LNCaP clone FGC (cell line): ENCODE measurements around the gene NUBPL.
"Not testable (repeated sequence)": the region's sequence is repeated elsewhere in the genome, so short reads cannot be mapped to it uniquely, and the experiment has no call there.

Experiments
- DNase-seq: peaks from one replicate; pipeline ENCODE4 v3.0.0-alpha.2; 2011; ENCODE audit warnings: low read depth
- H3K4me3 ChIP-seq: 2 replicates; pipeline ENCODE4 v1.5.1; 2011; ENCODE audit warnings: mild to moderate bottlenecking, low read depth, low read length, control low read depth
- TF ChIP-seq, protein P1 (sequence below): IDR thresholded peaks from 2 replicates; pipeline ENCODE4 v1.5.1; 2012; ENCODE audit warnings: mild to moderate bottlenecking; ENCODE audit not compliant: control insufficient read depth, insufficient read depth; ENCODE audit errors: extremely low read depth

Gene NUBPL

DNA sequence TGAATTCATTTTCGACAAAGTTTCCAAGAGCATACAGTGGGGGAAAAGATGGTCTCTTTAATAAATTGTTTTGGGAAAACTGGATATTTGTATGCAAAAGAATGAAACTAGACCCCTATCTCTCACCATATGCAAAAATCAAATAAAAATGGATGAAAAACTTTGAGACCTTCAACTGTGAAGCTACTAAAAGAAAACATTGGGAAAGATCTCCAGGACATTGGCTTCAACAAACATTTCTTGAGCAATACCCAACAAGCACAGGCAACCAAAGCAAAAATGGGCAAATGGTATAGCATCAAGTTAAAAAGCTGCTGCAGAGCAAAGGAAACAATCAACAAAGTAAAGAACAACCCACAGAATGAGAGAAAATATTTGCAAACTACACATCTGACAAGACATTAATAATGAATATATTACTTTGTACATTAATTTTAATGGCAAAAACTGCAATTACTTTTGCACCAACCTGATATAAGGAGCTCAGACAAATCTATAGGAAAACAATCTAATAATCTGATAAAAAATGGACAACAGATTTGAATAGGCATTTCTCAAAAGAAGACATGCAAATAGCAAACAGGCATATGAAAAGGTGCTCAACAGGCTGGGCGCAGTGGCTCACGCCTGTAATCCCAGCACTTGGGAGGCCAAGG is 50.7 kb downstream of the NUBPL start:
- H3K4me3 ChIP-seq, result no peak overlapping the region
- no peak for DNase-seq
- TF ChIP-seq, protein P1, sequence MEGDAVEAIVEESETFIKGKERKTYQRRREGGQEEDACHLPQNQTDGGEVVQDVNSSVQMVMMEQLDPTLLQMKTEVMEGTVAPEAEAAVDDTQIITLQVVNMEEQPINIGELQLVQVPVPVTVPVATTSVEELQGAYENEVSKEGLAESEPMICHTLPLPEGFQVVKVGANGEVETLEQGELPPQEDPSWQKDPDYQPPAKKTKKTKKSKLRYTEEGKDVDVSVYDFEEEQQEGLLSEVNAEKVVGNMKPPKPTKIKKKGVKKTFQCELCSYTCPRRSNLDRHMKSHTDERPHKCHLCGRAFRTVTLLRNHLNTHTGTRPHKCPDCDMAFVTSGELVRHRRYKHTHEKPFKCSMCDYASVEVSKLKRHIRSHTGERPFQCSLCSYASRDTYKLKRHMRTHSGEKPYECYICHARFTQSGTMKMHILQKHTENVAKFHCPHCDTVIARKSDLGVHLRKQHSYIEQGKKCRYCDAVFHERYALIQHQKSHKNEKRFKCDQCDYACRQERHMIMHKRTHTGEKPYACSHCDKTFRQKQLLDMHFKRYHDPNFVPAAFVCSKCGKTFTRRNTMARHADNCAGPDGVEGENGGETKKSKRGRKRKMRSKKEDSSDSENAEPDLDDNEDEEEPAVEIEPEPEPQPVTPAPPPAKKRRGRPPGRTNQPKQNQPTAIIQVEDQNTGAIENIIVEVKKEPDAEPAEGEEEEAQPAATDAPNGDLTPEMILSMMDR, result no peak

GRCh38 chr14:31613188-31613587 is 52.0 kb downstream of the NUBPL start:
- DNase-seq, result no peak
- no peak overlapping the region for H3K4me3 ChIP-seq
- TF ChIP-seq, protein P1, result no peak

GRCh38 chr14:31618884-31619283 is 57.7 kb downstream of the NUBPL start:
- H3K4me3 ChIP-seq, DNase-seq: not testable (repeated sequence)

DNA sequence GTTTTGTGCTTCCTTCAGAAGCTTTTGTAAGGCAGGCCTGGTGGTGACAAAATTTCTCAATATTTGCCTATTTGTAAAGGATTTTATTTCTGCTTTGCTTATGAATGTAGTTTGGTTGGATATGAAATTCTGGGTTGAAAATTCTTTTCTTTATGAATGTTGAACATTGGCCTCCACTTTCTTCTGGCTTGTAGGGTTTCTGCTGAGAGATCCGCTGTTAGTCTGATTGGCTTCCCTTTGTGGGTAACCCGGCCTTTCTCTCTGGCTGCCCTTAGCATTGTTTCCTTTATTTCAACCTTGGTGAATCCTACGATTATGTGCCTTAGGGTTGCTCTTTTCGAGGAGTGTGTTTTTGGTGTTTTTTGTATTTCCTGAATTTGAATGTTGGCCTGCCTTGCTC is 58.2 kb downstream of the NUBPL start:
- no peak for DNase-seq
- no peak overlapping the region for H3K4me3 ChIP-seq
- TF ChIP-seq, protein P1, result no peak

GRCh38 chr14:31620898-31621297 is 59.7 kb downstream of the NUBPL start:
- not testable (repeated sequence) for H3K4me3 ChIP-seq, DNase-seq

- no peak for DNase-seq
- no peak overlapping the region for H3K4me3 ChIP-seq
- TF ChIP-seq, protein P1, result no peak
Measured at GRCh38 chr14:31622060-31622459, 60.9 kb downstream of the NUBPL start.

- DNase-seq, H3K4me3 ChIP-seq: not testable (repeated sequence)
Measured at GRCh38 chr14:31652900-31653299, 91.7 kb downstream of the NUBPL start.

- TF ChIP-seq, protein P1, result no peak
- H3K4me3 ChIP-seq, result no peak overlapping the region
Measured at GRCh38 chr14:31657917-31658316, 96.7 kb downstream of the NUBPL start.

GRCh38 chr14:31659278-31659677 is 98.1 kb downstream of the NUBPL start:
- TF ChIP-seq, protein P1, result no peak
- no peak for DNase-seq
- H3K4me3 ChIP-seq, result no peak overlapping the region

More at GRCh38 chr14:31657917-31658316, 96.7 kb downstream of the NUBPL start:
- no peak for DNase-seq
